Suprapubic skin (tissue), 4 donors: Measurements from ENCODE around the gene POC1B. TPM values are rescaled to one million over a fixed set of nuclear protein-coding genes. Genes with fewer than 3 reads are reported as not detected.

Source experiments
- DNase-seq, 2 donors: peaks; one replicate each; pipeline ENCODE4 v3.0.0-alpha.2; 2019; ENCODE audit warnings: low spot score in 2 of 2
- H3K27ac ChIP-seq: fragments of 200-600 bp; sonication (generic); one replicate; pipeline ENCODE4 v1.5.1; 2019
- H3K27me3 ChIP-seq: fragments of 200-600 bp; sonication (generic); one replicate; pipeline ENCODE4 v1.5.1; 2019
- H3K36me3 ChIP-seq: fragments of 200-600 bp; sonication (generic); one replicate; pipeline ENCODE4 v1.5.1; 2019
- H3K4me1 ChIP-seq: fragments of 200-600 bp; sonication (generic); one replicate; pipeline ENCODE4 v1.5.1; 2019
- H3K4me3 ChIP-seq: fragments of 200-600 bp; sonication (generic); one replicate; pipeline ENCODE4 v1.5.1; 2019; ENCODE audit warnings: mild to moderate bottlenecking
- H3K9me3 ChIP-seq: fragments of 200-600 bp; sonication (generic); one replicate; pipeline ENCODE4 v1.5.1; 2019
- CTCF ChIP-seq, 2 donors: fragments of 200-600 bp in 1 of 2; fragments of 450-650 bp in 1 of 2; sonication (generic) in 1 of 2; IDR thresholded peaks; one replicate each; pipeline ENCODE4 v1.5.1; 2016 to 2019; ENCODE audit warnings: antibody characterized with exemption in 2 of 2, mild to moderate bottlenecking in 1 of 2, moderate library complexity in 1 of 2
- EP300 ChIP-seq: sonication (generic); formaldehyde crosslinking; IDR thresholded peaks from one replicate; pipeline ENCODE4 v1.6.1; 2017; ENCODE audit warnings: antibody characterized with exemption
- POLR2A ChIP-seq, 2 donors: fragments of 450-650 bp; IDR thresholded peaks; one replicate each; pipeline ENCODE4 v1.6.1; 2017; ENCODE audit warnings: antibody characterized with exemption in 2 of 2, mild to moderate bottlenecking in 2 of 2, moderate library complexity in 2 of 2
- POLR2AphosphoS5 ChIP-seq, 3 donors: sonication (generic); formaldehyde crosslinking; IDR thresholded peaks; one replicate each; pipeline ENCODE4 v1.6.1; 2017; ENCODE audit warnings: antibody characterized with exemption in 3 of 3
- WGBS: methylation state at CpG from one replicate; pipeline ENCODE4 v1.1.5; 2018; 5-methylcytosine and 5-hydroxymethylcytosine counted together
- total RNA-seq, 4 donors: library from RNA; depleted of rRNA; stranded (reverse); fragments of >200 nt; gene quantifications; one replicate each; pipeline ENCODE4 v1.1.0, GENCODE V29; 2016

POC1B gene
- total RNA-seq, 4 donors from 2014 or later = 11.3 to 28.2 (median 13.4) TPM

GRCh38 chr12:89506050-89506449 is 19.8 kb downstream of the POC1B start:
- no peak for DNase-seq
- no peak overlapping the region for H3K27ac ChIP-seq
- no peak for TF ChIP-seq EP300
- TF ChIP-seq POLR2AphosphoS5 (IDR thresholded peaks at IDR 0.05) = no peak
- no peak for TF ChIP-seq POLR2A (IDR thresholded peaks at IDR 0.05)
- no peak for TF ChIP-seq CTCF (IDR thresholded peaks at IDR 0.05)
- H3K27me3 ChIP-seq = no peaks in the 10 kb centered on the region
- H3K9me3 ChIP-seq = no peaks in the 10 kb centered on the region
- no peak overlapping the region for H3K4me3 ChIP-seq
- 100% methylated on average over 1 of the region's 1 CpG for WGBS
- H3K36me3 ChIP-seq = no peaks in the 10 kb centered on the region
- no peaks in the 10 kb centered on the region for H3K4me1 ChIP-seq

- no peak overlapping the region for H3K27ac ChIP-seq
- no peak overlapping the region for H3K4me3 ChIP-seq
- H3K4me1 ChIP-seq = no peaks in the 10 kb centered on the region
- TF ChIP-seq POLR2AphosphoS5 (IDR thresholded peaks at IDR 0.05) (no peak), EP300 (no peak), POLR2A (IDR thresholded peaks at IDR 0.05) (no peak), CTCF (IDR thresholded peaks at IDR 0.05) (no peak)
- WGBS = 90% methylated on average over 6 of the region's 6 CpGs
- DNase-seq = no peak
- H3K27me3 ChIP-seq = no peaks in the 10 kb centered on the region
- no peaks in the 10 kb centered on the region for H3K9me3 ChIP-seq
- no peaks in the 10 kb centered on the region for H3K36me3 ChIP-seq
Measured at GRCh38 chr12:89504560-89505346, 21.1 kb downstream of the POC1B start.

GRCh38 chr12:89501793-89502192 is 24.1 kb downstream of the POC1B start:
- H3K36me3 ChIP-seq = no peaks in the 10 kb centered on the region

GRCh38 chr12:89499857-89500256 is 26.0 kb downstream of the POC1B start:
- WGBS = 96% methylated on average over 19 of the region's 19 CpGs

More at GRCh38 chr12:89501793-89502192, 24.1 kb downstream of the POC1B start:
- DNase-seq = no peak
- H3K4me1 ChIP-seq = no peaks in the 10 kb centered on the region
- H3K27me3 ChIP-seq = no peaks in the 10 kb centered on the region
- H3K27ac ChIP-seq = no peak overlapping the region
- H3K4me3 ChIP-seq = no peak overlapping the region
- TF ChIP-seq POLR2A (IDR thresholded peaks at IDR 0.05) (no peak), CTCF (IDR thresholded peaks at IDR 0.05) (no peak), POLR2AphosphoS5 (IDR thresholded peaks at IDR 0.05) (no peak), EP300 (no peak)
- no peaks in the 10 kb centered on the region for H3K9me3 ChIP-seq

More at GRCh38 chr12:89499857-89500256, 26.0 kb downstream of the POC1B start:
- TF ChIP-seq EP300 = no peak
- TF ChIP-seq POLR2A (IDR thresholded peaks at IDR 0.05) = no peak
- TF ChIP-seq POLR2AphosphoS5 (IDR thresholded peaks at IDR 0.05) = no peak
- no peak for TF ChIP-seq CTCF (IDR thresholded peaks at IDR 0.05)
- Histone ChIP-seq H3K27me3 (no peaks in the 10 kb centered on the region), H3K27ac (no peak overlapping the region), H3K4me3 (no peak overlapping the region), H3K36me3 (no peaks in the 10 kb centered on the region), H3K4me1 (no peaks in the 10 kb centered on the region), H3K9me3 (no peaks in the 10 kb centered on the region)
- DNase-seq = no peak
